Upper lobe of left lung (tissue), 6 donors: ENCODE results near the gene PCBD2. TPM values are rescaled to one million over a fixed set of nuclear protein-coding genes. Genes with fewer than 3 reads are reported as not detected.

Experiments
- ATAC-seq, 2 donors: fragments of 200-7000 bp; cut with Tn5 transposase; one replicate each; pipeline ENCODE4 v1.9.1; 2022; ENCODE audit warnings: mild to moderate bottlenecking in 2 of 2, moderate library complexity in 2 of 2; ENCODE audit not compliant: low FRiP score in 2 of 2
- DNase-seq, 2 donors: peaks; one replicate each; pipeline ENCODE4 v3.0.0-alpha.2; 2019 to 2020
- H3K27ac ChIP-seq, 4 donors: fragments of 200-600 bp; sonication (generic); one replicate each; pipeline ENCODE4 v1.5.1; 2016 to 2019
- H3K27me3 ChIP-seq, 4 donors: fragments of 200-600 bp; sonication (generic); one replicate each; pipeline ENCODE4 v1.5.1; 2017 to 2019
- H3K36me3 ChIP-seq, 4 donors: fragments of 200-600 bp; sonication (generic); one replicate each; pipeline ENCODE4 v1.5.1; 2016 to 2019
- H3K4me1 ChIP-seq, 4 donors: fragments of 200-600 bp; sonication (generic); one replicate each; pipeline ENCODE4 v1.5.1; 2018 to 2019
- H3K4me3 ChIP-seq, 4 donors: fragments of 200-600 bp; sonication (generic); one replicate each; pipeline ENCODE4 v1.5.1; 2017 to 2019; ENCODE audit warnings: mild to moderate bottlenecking in 2 of 4, moderate library complexity in 1 of 4
- H3K9me3 ChIP-seq, 4 donors: fragments of 200-600 bp; sonication (generic); one replicate each; pipeline ENCODE4 v1.5.1; 2018 to 2019
- EP300 ChIP-seq, 4 donors: sonication (generic); formaldehyde crosslinking; IDR thresholded peaks; one replicate each; pipeline ENCODE4 v1.5.1; 2017; ENCODE audit warnings: antibody characterized with exemption in 4 of 4, control low read depth in 2 of 4
- POLR2A ChIP-seq, 4 donors: fragments of 450-650 bp; IDR thresholded peaks; one replicate each; pipeline ENCODE4 v1.5.1; 2016 to 2017; ENCODE audit warnings: antibody characterized with exemption in 4 of 4, mild to moderate bottlenecking in 2 of 4
- POLR2AphosphoS5 ChIP-seq, 2 donors: sonication (generic); formaldehyde crosslinking; IDR thresholded peaks; one replicate each; pipeline ENCODE4 v1.5.1; 2017; ENCODE audit warnings: antibody characterized with exemption in 2 of 2
- WGBS, 2 donors: methylation state at CpG; one replicate each; pipeline ENCODE4 v1.1.5; 2017 to 2018; 5-methylcytosine and 5-hydroxymethylcytosine counted together
- total RNA-seq, 6 donors: library from RNA; depleted of rRNA in 4 of 6; stranded (reverse); fragments of >200 nt in 4 of 6; gene quantifications; one replicate each; pipeline versions ENCODE4 v1.1.0 to v1.2.1, GENCODE V29; 2016 to 2021
- TF ChIP-seq, protein P1 (sequence below), 6 experiments: fragments of 450-650 bp in 4 of 6; fragments of 200-600 bp in 2 of 6; sonication (generic) in 2 of 6; IDR thresholded peaks; one replicate each; pipeline ENCODE4 v1.5.1; 2016 to 2019; ENCODE audit warnings: antibody characterized with exemption in 6 of 6
- donor health status: DM: no; HTN: no; CAD: no; lungs with moderate emphysema.
- donor health status: DM: no; HTN: yes; CAD: no; lungs with severe emphysema.

The PCBD2 gene
- total RNA-seq, 6 donors from 2014 or later, result 8.4 to 14.4 (median 9.1) TPM

DNA sequence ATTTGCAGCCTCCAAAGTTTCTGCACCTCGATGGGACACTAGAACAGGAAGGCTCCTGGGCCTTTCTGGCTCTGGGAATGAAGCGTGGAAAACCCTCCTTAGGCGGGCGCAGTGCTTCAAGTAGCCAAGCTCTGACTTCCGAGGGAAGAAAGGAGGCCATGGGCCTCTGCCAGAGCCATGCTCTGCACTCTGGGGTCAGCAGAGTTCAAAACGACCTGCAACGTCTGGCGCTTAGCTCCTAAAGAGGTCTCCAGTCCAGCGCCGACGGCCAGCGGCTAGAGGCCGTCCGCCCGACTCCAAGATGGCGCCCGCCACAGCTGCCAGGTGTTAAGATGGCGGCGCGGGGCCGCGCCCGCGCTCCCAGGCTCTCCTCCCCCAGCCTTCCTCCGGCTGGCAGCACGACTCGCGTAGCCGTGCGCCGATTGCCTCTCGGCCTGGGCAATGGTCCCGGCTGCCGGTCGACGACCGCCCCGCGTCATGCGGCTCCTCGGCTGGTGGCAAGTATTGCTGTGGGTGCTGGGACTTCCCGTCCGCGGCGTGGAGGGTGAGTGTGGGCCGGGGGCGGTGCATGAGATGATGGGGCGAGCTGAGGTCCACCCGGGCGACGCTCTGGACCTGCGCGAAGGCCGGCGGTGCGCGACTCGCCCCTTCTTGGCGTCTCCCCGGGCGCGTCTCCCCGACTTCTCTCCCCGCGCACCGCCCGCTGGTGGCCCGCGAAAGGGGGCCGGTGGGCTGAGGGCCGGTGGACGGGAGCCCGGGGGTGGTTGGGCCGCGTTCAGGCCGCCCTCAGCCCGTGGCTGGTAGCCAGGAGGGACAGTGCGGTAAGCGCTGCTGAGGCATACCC is 30.7 kb upstream of the PCBD2 start, which contains the start of gene TXNDC15:
TSS of gene TXNDC15 (plus strand) at position 385 of the 844 bp plus-strand sequence. CDS start at position 442, 57 bp downstream.
- H3K4me3 ChIP-seq, result peak within 1 kb of the TSS; percentile 86 to 93 (median 88)
- peak within 1 kb of the TSS; percentile 93 to 97 (median 96) for H3K27ac ChIP-seq
- DNase-seq, result peak; percentile 93 to 98
- TF ChIP-seq EP300 (IDR thresholded peaks at IDR 0.05) (no peak), POLR2AphosphoS5 (IDR thresholded peaks at IDR 0.05) (peak; percentile 65 to 80), POLR2A (IDR thresholded peaks at IDR 0.05) (peak in 3 of 4 donors; percentile 79 to 86 (median 80))
- TF ChIP-seq, protein P1, sequence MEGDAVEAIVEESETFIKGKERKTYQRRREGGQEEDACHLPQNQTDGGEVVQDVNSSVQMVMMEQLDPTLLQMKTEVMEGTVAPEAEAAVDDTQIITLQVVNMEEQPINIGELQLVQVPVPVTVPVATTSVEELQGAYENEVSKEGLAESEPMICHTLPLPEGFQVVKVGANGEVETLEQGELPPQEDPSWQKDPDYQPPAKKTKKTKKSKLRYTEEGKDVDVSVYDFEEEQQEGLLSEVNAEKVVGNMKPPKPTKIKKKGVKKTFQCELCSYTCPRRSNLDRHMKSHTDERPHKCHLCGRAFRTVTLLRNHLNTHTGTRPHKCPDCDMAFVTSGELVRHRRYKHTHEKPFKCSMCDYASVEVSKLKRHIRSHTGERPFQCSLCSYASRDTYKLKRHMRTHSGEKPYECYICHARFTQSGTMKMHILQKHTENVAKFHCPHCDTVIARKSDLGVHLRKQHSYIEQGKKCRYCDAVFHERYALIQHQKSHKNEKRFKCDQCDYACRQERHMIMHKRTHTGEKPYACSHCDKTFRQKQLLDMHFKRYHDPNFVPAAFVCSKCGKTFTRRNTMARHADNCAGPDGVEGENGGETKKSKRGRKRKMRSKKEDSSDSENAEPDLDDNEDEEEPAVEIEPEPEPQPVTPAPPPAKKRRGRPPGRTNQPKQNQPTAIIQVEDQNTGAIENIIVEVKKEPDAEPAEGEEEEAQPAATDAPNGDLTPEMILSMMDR (IDR thresholded peaks at IDR 0.05), result peak in 1 of 6 experiments; percentile 19
- no peaks in the 10 kb centered on the region for H3K27me3 ChIP-seq
- peak; percentile 96 to 97 for ATAC-seq
- WGBS, 2 donors, result 0 to 5% methylated on average over 2 to 36 of the region's 79 CpGs
- peaks cover 9 to 32% (median 27%) of the 10 kb centered on the region in 4 donors for H3K4me1 ChIP-seq
- H3K9me3 ChIP-seq, result no peaks in the 10 kb centered on the region
- no peaks in the 10 kb centered on the region for H3K36me3 ChIP-seq

DNA sequence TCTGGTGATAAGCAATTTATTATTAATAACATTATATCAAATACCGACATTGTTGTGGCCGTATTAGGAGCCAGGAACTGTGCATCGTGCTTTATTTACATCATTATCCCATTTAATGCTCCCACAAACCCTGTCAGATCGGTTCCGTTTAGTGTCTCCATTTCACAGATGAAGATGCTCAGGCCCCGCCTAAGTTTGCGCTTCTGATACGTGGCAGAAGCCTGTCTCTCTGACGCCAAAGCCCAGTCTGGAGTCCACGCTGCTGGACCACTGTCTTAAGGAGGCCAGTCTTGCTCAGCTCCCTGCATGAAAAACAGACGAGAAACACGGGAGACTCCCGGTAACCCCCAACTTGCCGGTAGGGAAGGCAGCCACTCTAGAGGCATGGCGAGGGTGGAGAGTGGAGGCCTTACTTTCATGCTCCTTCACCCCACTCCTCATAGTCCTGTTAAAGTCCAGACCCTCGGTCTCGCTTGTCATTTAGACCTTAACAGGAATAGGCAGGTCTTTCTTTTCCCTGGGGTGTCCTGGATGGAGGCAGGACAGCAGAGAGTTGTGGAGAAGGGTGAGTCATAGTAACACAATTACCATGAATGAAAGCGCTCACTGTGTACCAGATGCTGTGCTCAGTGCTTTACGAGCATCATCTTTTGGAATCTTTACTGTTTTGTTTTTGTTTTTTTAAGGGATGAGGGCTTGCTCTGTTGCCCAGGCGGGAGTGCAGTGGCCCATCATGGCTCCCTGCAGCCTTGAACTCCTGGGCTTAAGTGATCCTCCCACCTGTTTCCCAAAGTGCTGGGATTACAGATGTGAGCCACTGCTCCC is 29.9 kb upstream of the PCBD2 start:
- no peaks in the 10 kb centered on the region for H3K9me3 ChIP-seq
- H3K27ac ChIP-seq, result peak overlapping the region; percentile 93 to 97 (median 96)
- no peaks in the 10 kb centered on the region for H3K27me3 ChIP-seq
- peak overlapping the region; percentile 86 to 93 (median 88) for H3K4me3 ChIP-seq
- DNase-seq, result peak in 1 of 2 donors; percentile 58
- TF ChIP-seq, protein P1 (IDR thresholded peaks at IDR 0.05), result no peak
- TF ChIP-seq POLR2AphosphoS5 (IDR thresholded peaks at IDR 0.05), result peak in 1 of 2 donors; percentile 16
- no peak for TF ChIP-seq POLR2A (IDR thresholded peaks at IDR 0.05)
- TF ChIP-seq EP300 (IDR thresholded peaks at IDR 0.05), result no peak
- no peaks in the 10 kb centered on the region for H3K36me3 ChIP-seq
- WGBS, 2 donors, result 12 to 14% methylated on average over 20 of the region's 20 CpGs
- peaks cover 9 to 36% (median 27%) of the 10 kb centered on the region in 4 donors for H3K4me1 ChIP-seq
- peak; percentile 54 to 92 for ATAC-seq

DNA sequence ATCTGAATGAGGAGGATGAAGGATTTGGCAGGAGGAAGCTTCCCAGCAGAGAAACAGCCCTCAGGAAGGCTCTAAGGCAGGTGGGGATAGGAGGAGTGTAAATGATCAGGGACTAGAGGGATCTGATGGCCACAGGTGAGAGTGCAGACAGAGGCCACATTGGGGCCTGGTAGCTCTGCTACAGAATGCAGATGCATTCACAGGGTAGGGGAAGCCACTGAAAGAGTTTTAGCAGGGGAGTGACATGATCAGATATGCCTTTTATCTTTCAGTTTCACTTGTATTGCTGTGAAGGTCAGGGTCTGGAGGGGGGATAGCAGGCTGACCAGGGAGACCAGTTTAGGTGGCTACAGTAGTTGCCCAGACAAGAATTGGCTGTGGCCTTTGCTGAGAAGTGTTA is 27.8 kb upstream of the PCBD2 start:
- DNase-seq (no peak), ATAC-seq (no peak)
- H3K9me3 ChIP-seq, result no peaks in the 10 kb centered on the region
- no peaks in the 10 kb centered on the region for H3K36me3 ChIP-seq
- no peaks in the 10 kb centered on the region for H3K27me3 ChIP-seq
- no peak overlapping the region for H3K27ac ChIP-seq
- TF ChIP-seq EP300 (IDR thresholded peaks at IDR 0.05), result no peak
- TF ChIP-seq, protein P1 (IDR thresholded peaks at IDR 0.05), result no peak
- TF ChIP-seq POLR2A (IDR thresholded peaks at IDR 0.05), result no peak
- TF ChIP-seq POLR2AphosphoS5 (IDR thresholded peaks at IDR 0.05), result no peak
- H3K4me3 ChIP-seq, result no peak overlapping the region
- H3K4me1 ChIP-seq, result peaks cover 9 to 39% (median 32%) of the 10 kb centered on the region in 4 donors

DNA sequence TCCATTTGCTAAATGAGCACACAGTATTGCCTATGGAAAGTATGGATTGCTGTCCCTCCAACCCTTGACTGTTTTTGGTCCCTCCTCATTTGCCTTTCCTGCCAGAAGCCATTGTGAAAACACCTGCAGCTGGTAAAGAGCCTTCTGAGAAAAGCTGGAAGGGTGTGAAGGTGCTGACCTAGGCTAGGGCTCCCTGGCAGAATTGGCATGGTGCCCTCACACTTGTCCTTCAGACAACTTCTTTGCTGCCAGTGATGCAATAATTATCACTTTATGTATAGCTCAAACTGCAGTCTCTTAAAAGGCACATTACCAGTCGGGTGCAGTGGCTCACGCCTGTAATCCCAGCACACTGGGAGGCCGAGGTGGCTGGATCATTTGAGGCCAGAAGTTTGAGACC is 26.5 kb upstream of the PCBD2 start:
- Histone ChIP-seq H3K4me3 (no peak overlapping the region), H3K4me1 (peaks cover 9 to 39% (median 32%) of the 10 kb centered on the region in 4 donors), H3K27me3 (no peaks in the 10 kb centered on the region), H3K36me3 (no peaks in the 10 kb centered on the region), H3K27ac (no peak overlapping the region), H3K9me3 (no peaks in the 10 kb centered on the region)
- 74 to 100% methylated on average over 3 of the region's 3 CpGs for WGBS, 2 donors
- no peak for ATAC-seq
- no peak for TF ChIP-seq POLR2A (IDR thresholded peaks at IDR 0.05)
- TF ChIP-seq POLR2AphosphoS5 (IDR thresholded peaks at IDR 0.05), result no peak
- TF ChIP-seq, protein P1 (IDR thresholded peaks at IDR 0.05), result no peak
- no peak for TF ChIP-seq EP300 (IDR thresholded peaks at IDR 0.05)
- DNase-seq, result peak in 1 of 2 donors; percentile 81
